ENCODE results near the gene KSR1. TPM values are rescaled to one million over a fixed set of nuclear protein-coding genes. Genes with fewer than 3 reads are reported as not detected.
A peak's percentile ranks its signal among the peaks of the same experiment; 100 is the strongest.

Gene KSR1
- total RNA-seq, 2 experiments from 2014 or later: 179 to 189 TPM

- Mint-ChIP-seq H3K4me1 (ENCODE audit: low read depth) (peaks cover 8% of the 10 kb centered on the region), H3K27ac (no peak overlapping the region), H3K27me3 (ENCODE audit: low read depth) (no peaks in the 10 kb centered on the region), H3K4me3 (no peak overlapping the region), H3K36me3 (ENCODE audit: low read depth) (peaks cover 50% of the 10 kb centered on the region), H3K9me3 (no peaks in the 10 kb centered on the region)
- CTCF ChIA-PET: interaction anchor here (0.7 to 2.8 kb wide), 8 partner anchors 7 to 213 kb away, joined by 3 to 12 read pairs (median 4); partner anchors contain the start of gene KSR1
- intact Hi-C loops (cut with micrococcal nuclease): no loop called here
- no peak for DNase-seq
Observed at GRCh38 chr17:27593232-27593856, 137.1 kb downstream of the KSR1 start.

DNA sequence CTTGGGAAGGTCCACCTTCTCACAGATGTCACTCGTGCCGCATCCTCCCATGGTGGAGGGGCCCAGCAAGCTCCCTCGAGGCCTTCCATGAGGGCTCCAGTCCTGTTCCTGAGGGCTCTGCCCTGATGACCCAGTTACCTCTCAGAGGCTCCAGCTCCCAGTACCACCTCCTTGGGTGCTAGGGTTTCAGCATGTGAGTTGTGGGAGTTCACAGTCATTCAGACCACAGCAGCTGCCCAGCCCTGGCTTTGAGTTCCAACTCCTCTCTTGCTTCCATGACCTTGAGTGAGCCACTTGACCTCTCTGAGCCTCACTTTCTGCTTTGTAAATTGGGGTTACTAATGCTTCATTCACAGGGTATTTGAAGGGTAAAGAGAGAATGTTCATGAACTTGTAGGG, 137.6 kb downstream of the KSR1 start:
- no peak for DNase-seq
- intact Hi-C loops (cut with micrococcal nuclease): no loop called here
- peaks cover 52% of the 10 kb centered on the region for H3K36me3 Mint-ChIP-seq (ENCODE audit: low read depth)
- H3K4me3 Mint-ChIP-seq: no peak overlapping the region
- no peaks in the 10 kb centered on the region for H3K27me3 Mint-ChIP-seq (ENCODE audit: low read depth)
- H3K9me3 Mint-ChIP-seq: no peaks in the 10 kb centered on the region
- peaks cover 8% of the 10 kb centered on the region for H3K4me1 Mint-ChIP-seq (ENCODE audit: low read depth)
- CTCF ChIA-PET: interaction anchor here (0.7 to 2.8 kb wide), 5 partner anchors 9 to 214 kb away, joined by 3 to 12 read pairs (median 4); partner anchors contain the start of gene KSR1
- H3K27ac Mint-ChIP-seq: no peak overlapping the region

DNA sequence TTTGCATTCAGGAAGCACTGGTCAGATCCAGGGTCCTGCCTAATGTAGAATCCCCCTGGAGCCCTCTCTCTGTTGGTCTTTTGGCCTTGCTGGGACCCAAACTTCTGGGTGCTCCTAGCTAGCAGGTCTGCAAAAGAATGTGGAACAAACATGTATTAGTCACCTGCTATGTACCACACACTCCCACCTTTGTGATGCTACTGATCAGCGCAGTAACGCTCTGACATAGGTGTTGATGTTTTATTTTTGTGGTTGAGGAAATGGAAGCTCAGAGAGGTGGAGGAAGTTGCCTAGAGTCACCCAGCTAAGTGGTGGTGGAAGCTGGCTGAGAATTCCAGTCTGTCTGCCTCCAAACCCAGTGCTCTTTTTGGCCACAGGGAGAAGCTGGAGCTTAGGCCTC, 139.0 kb downstream of the KSR1 start:
- H3K27ac Mint-ChIP-seq: peak overlapping the region; percentile 36
- H3K4me3 Mint-ChIP-seq: no peak overlapping the region
- no peak for DNase-seq
- CTCF ChIA-PET: interaction anchor here (0.6 to 2.2 kb wide), 13 partner anchors 12 to 241 kb away, joined by 3 to 9 read pairs (median 3); partner anchors contain the start of gene KSR1
- no peaks in the 10 kb centered on the region for H3K9me3 Mint-ChIP-seq
- intact Hi-C loops (cut with micrococcal nuclease): no loop called here
- H3K4me1 Mint-ChIP-seq (ENCODE audit: low read depth): peaks cover 10% of the 10 kb centered on the region
- H3K36me3 Mint-ChIP-seq (ENCODE audit: low read depth): peaks cover 48% of the 10 kb centered on the region
- no peaks in the 10 kb centered on the region for H3K27me3 Mint-ChIP-seq (ENCODE audit: low read depth)

GRCh38 chr17:27596096-27596495, 139.8 kb downstream of the KSR1 start:
- Mint-ChIP-seq H3K4me1 (ENCODE audit: low read depth) (peaks cover 10% of the 10 kb centered on the region), H3K27ac (no peak overlapping the region), H3K4me3 (no peak overlapping the region), H3K36me3 (ENCODE audit: low read depth) (peaks cover 47% of the 10 kb centered on the region), H3K27me3 (ENCODE audit: low read depth) (no peaks in the 10 kb centered on the region), H3K9me3 (no peaks in the 10 kb centered on the region)
- intact Hi-C loops (cut with micrococcal nuclease): no loop called here
- CTCF ChIA-PET: interaction anchor here (0.8 to 2.2 kb wide), 8 partner anchors 13 to 242 kb away, joined by 3 to 9 read pairs (median 4); no protein-coding TSS in a partner anchor
- DNase-seq: no peak

DNA sequence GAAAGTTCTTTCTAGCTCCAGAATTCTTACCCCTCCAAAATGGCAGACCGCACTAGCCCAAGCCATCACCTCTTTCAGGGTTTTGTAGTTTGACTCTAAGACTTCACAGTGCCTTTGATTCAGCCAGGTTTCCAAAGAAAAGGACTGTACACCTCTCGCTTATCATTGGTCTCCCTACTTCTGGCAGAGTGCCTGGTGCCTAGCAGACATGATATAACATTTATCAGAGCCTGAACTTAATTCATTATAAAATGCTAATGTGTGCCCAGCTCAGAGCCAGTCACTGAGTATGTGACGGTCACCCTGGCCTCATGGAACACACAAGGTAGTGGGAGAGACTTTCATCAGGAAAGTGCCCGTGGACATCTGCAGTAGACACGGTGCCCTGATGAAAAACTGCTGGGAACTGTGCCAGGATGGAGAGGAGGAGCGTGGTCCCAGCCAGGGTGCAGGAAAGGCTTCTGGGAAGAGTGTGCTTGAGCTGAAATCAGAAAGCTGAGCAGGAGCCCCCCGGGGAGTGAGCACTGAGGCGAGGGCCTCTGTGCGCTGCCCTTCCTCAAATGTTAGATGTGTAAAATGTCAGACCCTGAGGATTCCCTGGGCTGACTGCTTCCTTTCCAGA, 140.4 kb downstream of the KSR1 start:
- Mint-ChIP-seq H3K9me3 (no peaks in the 10 kb centered on the region), H3K27ac (peak overlapping the region; percentile 58), H3K4me1 (ENCODE audit: low read depth) (peaks cover 12% of the 10 kb centered on the region), H3K4me3 (no peak overlapping the region), H3K27me3 (ENCODE audit: low read depth) (no peaks in the 10 kb centered on the region), H3K36me3 (ENCODE audit: low read depth) (peaks cover 52% of the 10 kb centered on the region)
- CTCF ChIA-PET: interaction anchor here (0.6 to 6.9 kb wide), 12 partner anchors 14 to 361 kb away, joined by 3 to 78 read pairs (median 6); partner anchors contain the start of gene KSR1
- intact Hi-C loops (cut with micrococcal nuclease): no loop called here
- DNase-seq: no peak

- H3K27ac Mint-ChIP-seq: no peak overlapping the region
- CTCF ChIA-PET: interaction anchor here (0.6 to 6.9 kb wide), 11 partner anchors 8 to 362 kb away, joined by 3 to 78 read pairs (median 4); partner anchors contain the start of gene KSR1
Observed at GRCh38 chr17:27597188-27597580, 140.9 kb downstream of the KSR1 start.

GRCh38 chr17:27597783-27598320, 141.6 kb downstream of the KSR1 start:
- no peaks in the 10 kb centered on the region for H3K27me3 Mint-ChIP-seq (ENCODE audit: low read depth)
- CTCF ChIA-PET: interaction anchor here (0.6 to 6.9 kb wide), 13 partner anchors 8 to 362 kb away, joined by 3 to 78 read pairs (median 5); partner anchors contain the start of gene KSR1
- H3K36me3 Mint-ChIP-seq (ENCODE audit: low read depth): peaks cover 50% of the 10 kb centered on the region
- no peak overlapping the region for H3K4me3 Mint-ChIP-seq
- H3K4me1 Mint-ChIP-seq (ENCODE audit: low read depth): peaks cover 16% of the 10 kb centered on the region
- no peak overlapping the region for H3K27ac Mint-ChIP-seq
- H3K9me3 Mint-ChIP-seq: no peaks in the 10 kb centered on the region
- intact Hi-C loops (cut with micrococcal nuclease): no loop called here
- no peak for DNase-seq

More at GRCh38 chr17:27597188-27597580, 140.9 kb downstream of the KSR1 start:
- Mint-ChIP-seq H3K27me3 (ENCODE audit: low read depth) (no peaks in the 10 kb centered on the region), H3K9me3 (no peaks in the 10 kb centered on the region), H3K4me1 (ENCODE audit: low read depth) (peaks cover 14% of the 10 kb centered on the region), H3K4me3 (no peak overlapping the region), H3K36me3 (ENCODE audit: low read depth) (peaks cover 54% of the 10 kb centered on the region)
- intact Hi-C loops (cut with micrococcal nuclease): no loop called here
- no peak for DNase-seq

DNA sequence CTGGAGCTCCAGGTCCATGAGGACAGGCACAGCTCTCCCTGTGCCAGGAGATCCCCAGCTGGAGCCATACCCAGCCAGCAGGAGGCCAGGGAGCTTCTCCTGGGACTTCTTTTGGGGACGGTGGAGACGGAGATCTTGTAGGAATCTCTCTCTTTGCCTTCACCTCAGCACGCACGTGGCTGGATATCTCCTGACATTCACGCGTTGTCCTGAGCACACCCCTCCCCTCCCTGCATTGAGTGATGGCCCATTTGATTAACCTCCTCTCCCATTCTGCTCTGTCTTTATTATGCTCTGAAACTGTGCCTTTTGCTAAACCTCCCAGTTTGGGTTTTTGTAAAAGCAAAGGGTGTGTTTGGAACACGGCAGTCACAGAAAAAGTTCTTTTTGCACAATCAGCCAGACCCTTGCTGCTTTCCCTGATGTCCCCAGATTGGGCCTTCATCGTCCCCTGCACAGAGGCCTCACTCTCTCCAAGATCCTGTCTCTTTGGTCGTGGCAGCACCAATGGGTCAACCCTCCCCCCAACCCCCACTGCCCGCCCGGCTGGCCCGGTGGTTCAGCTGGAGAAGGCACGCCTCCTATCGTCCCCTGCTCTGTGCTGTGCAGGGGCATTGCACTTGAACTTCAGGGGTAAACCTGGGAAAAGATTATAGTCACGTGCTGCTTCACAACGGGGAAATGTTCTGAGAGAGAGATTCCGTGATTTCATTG, 142.2 kb downstream of the KSR1 start:
- H3K4me3 Mint-ChIP-seq: no peak overlapping the region
- no peak for DNase-seq
- H3K9me3 Mint-ChIP-seq: no peaks in the 10 kb centered on the region
- peaks cover 19% of the 10 kb centered on the region for H3K4me1 Mint-ChIP-seq (ENCODE audit: low read depth)
- CTCF ChIA-PET: interaction anchor here (0.7 to 7.7 kb wide), 20 partner anchors 9 to 363 kb away, joined by 3 to 124 read pairs (median 12); partner anchors contain the start of gene KSR1
- H3K36me3 Mint-ChIP-seq (ENCODE audit: low read depth): peaks cover 52% of the 10 kb centered on the region
- intact Hi-C loops (cut with micrococcal nuclease): no loop called here
- H3K27me3 Mint-ChIP-seq (ENCODE audit: low read depth): no peaks in the 10 kb centered on the region
- peak overlapping the region; percentile 30 for H3K27ac Mint-ChIP-seq

- CTCF ChIA-PET: interaction anchor here (0.7 to 7.7 kb wide), 39 partner anchors 8 to 572 kb away, joined by 3 to 124 read pairs (median 6); partner anchors contain the start of genes KSR1 and LGALS9
- H3K27ac Mint-ChIP-seq: no peak overlapping the region
Observed at GRCh38 chr17:27600471-27600870, 144.2 kb downstream of the KSR1 start.

DNA sequence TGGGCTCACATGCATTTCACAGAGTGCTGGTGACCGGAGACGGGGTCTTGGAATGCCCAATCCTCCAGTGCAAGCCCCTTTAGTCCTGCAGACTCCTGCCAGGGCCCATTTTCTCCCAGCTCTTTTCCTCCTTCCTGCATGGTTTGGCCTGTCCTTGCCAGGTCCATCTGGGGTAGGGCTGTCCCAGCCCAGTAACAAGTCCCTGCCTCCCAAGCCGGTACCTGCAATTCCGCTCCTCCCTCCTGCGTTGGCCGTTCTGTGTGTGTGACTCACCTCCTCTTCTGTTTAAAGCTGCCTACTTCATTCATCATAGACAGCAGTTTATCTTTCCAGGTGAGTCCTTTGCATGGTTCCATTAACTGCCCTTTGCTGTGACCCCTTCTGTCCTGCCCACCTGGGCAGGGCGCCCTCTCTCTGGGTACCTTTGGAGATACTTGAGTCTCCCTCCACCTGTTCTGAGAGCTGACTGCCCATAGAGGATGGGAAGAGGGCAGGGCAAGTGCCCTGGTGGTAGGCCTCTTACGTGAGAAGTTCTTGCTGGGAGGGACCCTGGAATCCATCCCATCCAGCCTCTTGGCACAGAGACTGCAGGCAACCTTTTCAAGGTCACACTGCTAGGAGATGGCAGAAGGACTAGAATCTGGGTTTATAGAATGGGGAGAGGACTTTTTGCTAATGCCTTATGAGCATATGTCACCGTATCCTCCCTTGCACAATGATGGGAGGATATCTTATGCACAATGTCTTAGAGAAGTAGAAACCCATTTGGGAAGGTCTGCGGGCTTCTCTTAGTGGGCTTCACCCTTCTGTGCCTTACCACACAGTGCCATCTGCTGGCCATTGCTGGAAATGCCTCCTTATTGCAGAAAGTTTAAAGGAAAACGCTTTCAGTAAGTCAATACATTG, 145.1 kb downstream of the KSR1 start:
- H3K4me3 Mint-ChIP-seq: no peak overlapping the region
- no peaks in the 10 kb centered on the region for H3K27me3 Mint-ChIP-seq (ENCODE audit: low read depth)
- H3K9me3 Mint-ChIP-seq: no peaks in the 10 kb centered on the region
- CTCF ChIA-PET: interaction anchor here (0.6 to 7.7 kb wide), 40 partner anchors 9 to 476 kb away, joined by 3 to 124 read pairs (median 8); partner anchors contain the start of genes KSR1 and LGALS9
- H3K4me1 Mint-ChIP-seq (ENCODE audit: low read depth): peaks cover 11% of the 10 kb centered on the region
- intact Hi-C loops (cut with micrococcal nuclease): loop anchor here (1.0 to 2.0 kb wide), 8 partner anchors 21 to 365 kb away; partner anchors contain the start of gene KSR1
- peaks cover 58% of the 10 kb centered on the region for H3K36me3 Mint-ChIP-seq (ENCODE audit: low read depth)
- H3K27ac Mint-ChIP-seq: no peak overlapping the region
- peak; percentile 91 for DNase-seq

More at GRCh38 chr17:27600471-27600870, 144.2 kb downstream of the KSR1 start:
- Mint-ChIP-seq H3K36me3 (ENCODE audit: low read depth) (peaks cover 56% of the 10 kb centered on the region), H3K4me3 (no peak overlapping the region), H3K4me1 (ENCODE audit: low read depth) (peaks cover 14% of the 10 kb centered on the region), H3K9me3 (no peaks in the 10 kb centered on the region), H3K27me3 (ENCODE audit: low read depth) (no peaks in the 10 kb centered on the region)
- no peak for DNase-seq
- intact Hi-C loops (cut with micrococcal nuclease): loop anchor here (2.0 kb wide), 1 partner anchor 56 kb away; no protein-coding TSS in a partner anchor

- H3K4me3 Mint-ChIP-seq: no peak overlapping the region
- H3K36me3 Mint-ChIP-seq (ENCODE audit: low read depth): peaks cover 55% of the 10 kb centered on the region
- H3K27ac Mint-ChIP-seq: no peak overlapping the region
- DNase-seq: no peak
- H3K4me1 Mint-ChIP-seq (ENCODE audit: low read depth): peaks cover 11% of the 10 kb centered on the region
- H3K9me3 Mint-ChIP-seq: no peaks in the 10 kb centered on the region
- intact Hi-C loops (cut with micrococcal nuclease): loop anchor here (1.0 to 2.0 kb wide), 8 partner anchors 22 to 366 kb away; partner anchors contain the start of gene KSR1
- CTCF ChIA-PET: interaction anchor here (0.6 to 7.7 kb wide), 25 partner anchors 10 to 365 kb away, joined by 3 to 124 read pairs (median 8); partner anchors contain the start of genes KSR1 and LGALS9
- no peaks in the 10 kb centered on the region for H3K27me3 Mint-ChIP-seq (ENCODE audit: low read depth)
Observed at GRCh38 chr17:27601975-27602302, 145.7 kb downstream of the KSR1 start.
